GM13977 (cell line): Measurements from ENCODE around the gene SERPINA4.
"Not testable (repeated sequence)": the region's sequence is repeated elsewhere in the genome, so short reads cannot be mapped to it uniquely, and the experiment has no call there.

Experiments used
- DNase-seq: peaks from one replicate; pipeline ENCODE4 v3.0.0; 2012; ENCODE audit warnings: low spot score
- CTCF ChIP-seq: IDR thresholded peaks from 2 replicates; pipeline ENCODE4 v1.5.1; 2012; ENCODE audit warnings: mild to moderate bottlenecking, control low read depth; ENCODE audit not compliant: insufficient read depth; ENCODE audit errors: extremely low read depth, missing control alignments
- in situ Hi-C: fragments of 300-500 bp; cut with MboI; formaldehyde crosslinking; loops from one replicate; pipeline ENCODE4 v1.12.0; 2022; ENCODE audit warnings: low sequenced_read_pairs, low pct_unique_long_range_greater_than_20kb, mixed read lengths, inconsistent platforms; ENCODE audit not compliant: unreplicated experiment

The SERPINA4 gene

GRCh38 chr14:94571950-94572349, 10.7 kb downstream of the SERPINA4 start:
- in situ Hi-C loops: no loop called here
- no peak for DNase-seq
- no peak for TF ChIP-seq CTCF

- in situ Hi-C loops: no loop called here
- TF ChIP-seq CTCF: no peak
- no peak for DNase-seq
These were observed 11.5 kb downstream of the SERPINA4 start for GRCh38 chr14:94572637-94573303.

- TF ChIP-seq CTCF: no peak
- DNase-seq: no peak
- in situ Hi-C loops: no loop called here
These were observed 12.4 kb downstream of the SERPINA4 start for GRCh38 chr14:94573475-94574277.

GRCh38 chr14:94574336-94574735, 13.1 kb downstream of the SERPINA4 start:
- TF ChIP-seq CTCF: no peak
- no peak for DNase-seq
- in situ Hi-C loops: no loop called here

- no peak for DNase-seq
- in situ Hi-C loops: no loop called here
These were observed 14.7 kb downstream of the SERPINA4 start for GRCh38 chr14:94575730-94576585.

GRCh38 chr14:94577472-94577871, 16.2 kb downstream of the SERPINA4 start:
- in situ Hi-C loops, DNase-seq: not testable (repeated sequence)

More at GRCh38 chr14:94575730-94576585, 14.7 kb downstream of the SERPINA4 start:
- no peak for TF ChIP-seq CTCF
